HG03442 (cell line): Measurements from ENCODE around the gene TCF12.

Experiments
- ATAC-seq: cut with Tn5 transposase; IDR thresholded peaks from one replicate; pipeline ENCODE4 v1.9.1; 2021; ENCODE audit warnings: mild to moderate bottlenecking, moderate library complexity; ENCODE audit not compliant: unreplicated experiment

Gene TCF12

GRCh38 chr15:57328897-57329296 is 410.5 kb downstream of the TCF12 start:
- no peak for ATAC-seq

- ATAC-seq, result no peak
Measured at GRCh38 chr15:57329582-57330367, 411.3 kb downstream of the TCF12 start.

- ATAC-seq, result no peak
Measured at GRCh38 chr15:57330619-57331340, 412.3 kb downstream of the TCF12 start.

- no peak for ATAC-seq
Measured at GRCh38 chr15:57332326-57332725, 413.9 kb downstream of the TCF12 start.

GRCh38 chr15:57333487-57333886 is 415.0 kb downstream of the TCF12 start:
- ATAC-seq, result no peak

- ATAC-seq, result no peak
Measured at GRCh38 chr15:57334257-57334656, 415.8 kb downstream of the TCF12 start.

GRCh38 chr15:57335293-57335715 is 416.9 kb downstream of the TCF12 start:
- no peak for ATAC-seq

- no peak for ATAC-seq
Measured at GRCh38 chr15:57335719-57336118, 417.3 kb downstream of the TCF12 start.

- ATAC-seq, result no peak
Measured at GRCh38 chr15:57337868-57338411, 419.5 kb downstream of the TCF12 start.

- ATAC-seq, result no peak
Measured at GRCh38 chr15:57339321-57339720, 420.9 kb downstream of the TCF12 start.
